ENCODE measurements around the gene ZNF329. TPM values are rescaled to one million over a fixed set of nuclear protein-coding genes. Genes with fewer than 3 reads are reported as not detected.

Gene ZNF329
- total and polyA plus RNA-seq, 9 of the 15 experiments (the other 6 are each of a cell fraction or from before 2014, with no cell fraction given): 0.21 to 3.6 (median 2.2) TPM

DNA sequence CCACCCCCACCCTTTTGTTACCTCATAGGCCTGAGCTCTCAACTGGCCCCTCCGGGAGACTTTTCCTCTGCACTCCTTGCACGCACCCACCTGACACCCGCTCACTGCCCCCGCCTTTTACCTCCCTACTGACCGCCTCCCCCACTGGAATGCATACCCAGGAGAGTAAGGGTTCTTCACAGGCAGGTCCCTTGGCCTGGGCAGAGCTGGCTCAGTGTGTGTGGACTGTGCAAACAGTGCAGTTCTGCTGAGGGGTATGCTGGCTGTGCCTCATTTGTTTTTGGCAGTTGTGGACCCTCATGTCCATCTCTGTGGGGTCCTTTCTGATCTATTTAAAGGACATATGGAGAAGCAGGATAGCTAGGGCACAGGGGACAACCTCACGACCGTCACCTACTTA lies 57.5 kb downstream of the ZNF329 start (continued):
- no peak for TF ChIP-seq ZHX1 (conservative IDR thresholded peaks at IDR 0.05; ENCODE audit: low read length)

GRCh38 chr19:58091251-58091995 lies 59.2 kb downstream of the ZNF329 start:
- ATAC-seq: no peak
- TF ChIP-seq SUPT5H (IDR thresholded peaks at IDR 0.05): no peak
- TF ChIP-seq TARDBP (IDR thresholded peaks at IDR 0.05): no peak
- TF ChIP-seq, protein P1, sequence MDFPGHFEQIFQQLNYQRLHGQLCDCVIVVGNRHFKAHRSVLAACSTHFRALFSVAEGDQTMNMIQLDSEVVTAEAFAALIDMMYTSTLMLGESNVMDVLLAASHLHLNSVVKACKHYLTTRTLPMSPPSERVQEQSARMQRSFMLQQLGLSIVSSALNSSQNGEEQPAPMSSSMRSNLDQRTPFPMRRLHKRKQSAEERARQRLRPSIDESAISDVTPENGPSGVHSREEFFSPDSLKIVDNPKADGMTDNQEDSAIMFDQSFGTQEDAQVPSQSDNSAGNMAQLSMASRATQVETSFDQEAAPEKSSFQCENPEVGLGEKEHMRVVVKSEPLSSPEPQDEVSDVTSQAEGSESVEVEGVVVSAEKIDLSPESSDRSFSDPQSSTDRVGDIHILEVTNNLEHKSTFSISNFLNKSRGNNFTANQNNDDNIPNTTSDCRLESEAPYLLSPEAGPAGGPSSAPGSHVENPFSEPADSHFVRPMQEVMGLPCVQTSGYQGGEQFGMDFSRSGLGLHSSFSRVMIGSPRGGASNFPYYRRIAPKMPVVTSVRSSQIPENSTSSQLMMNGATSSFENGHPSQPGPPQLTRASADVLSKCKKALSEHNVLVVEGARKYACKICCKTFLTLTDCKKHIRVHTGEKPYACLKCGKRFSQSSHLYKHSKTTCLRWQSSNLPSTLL (IDR thresholded peaks at IDR 0.05): no peak
- TF ChIP-seq ZHX1 (conservative IDR thresholded peaks at IDR 0.05; ENCODE audit: low read length): no peak
- no peak for TF ChIP-seq MYNN (IDR thresholded peaks at IDR 0.05)
- no peak for TF ChIP-seq MYNN (CRISPR knock-in tag; IDR thresholded peaks at IDR 0.05)
- TF ChIP-seq, protein P2, sequence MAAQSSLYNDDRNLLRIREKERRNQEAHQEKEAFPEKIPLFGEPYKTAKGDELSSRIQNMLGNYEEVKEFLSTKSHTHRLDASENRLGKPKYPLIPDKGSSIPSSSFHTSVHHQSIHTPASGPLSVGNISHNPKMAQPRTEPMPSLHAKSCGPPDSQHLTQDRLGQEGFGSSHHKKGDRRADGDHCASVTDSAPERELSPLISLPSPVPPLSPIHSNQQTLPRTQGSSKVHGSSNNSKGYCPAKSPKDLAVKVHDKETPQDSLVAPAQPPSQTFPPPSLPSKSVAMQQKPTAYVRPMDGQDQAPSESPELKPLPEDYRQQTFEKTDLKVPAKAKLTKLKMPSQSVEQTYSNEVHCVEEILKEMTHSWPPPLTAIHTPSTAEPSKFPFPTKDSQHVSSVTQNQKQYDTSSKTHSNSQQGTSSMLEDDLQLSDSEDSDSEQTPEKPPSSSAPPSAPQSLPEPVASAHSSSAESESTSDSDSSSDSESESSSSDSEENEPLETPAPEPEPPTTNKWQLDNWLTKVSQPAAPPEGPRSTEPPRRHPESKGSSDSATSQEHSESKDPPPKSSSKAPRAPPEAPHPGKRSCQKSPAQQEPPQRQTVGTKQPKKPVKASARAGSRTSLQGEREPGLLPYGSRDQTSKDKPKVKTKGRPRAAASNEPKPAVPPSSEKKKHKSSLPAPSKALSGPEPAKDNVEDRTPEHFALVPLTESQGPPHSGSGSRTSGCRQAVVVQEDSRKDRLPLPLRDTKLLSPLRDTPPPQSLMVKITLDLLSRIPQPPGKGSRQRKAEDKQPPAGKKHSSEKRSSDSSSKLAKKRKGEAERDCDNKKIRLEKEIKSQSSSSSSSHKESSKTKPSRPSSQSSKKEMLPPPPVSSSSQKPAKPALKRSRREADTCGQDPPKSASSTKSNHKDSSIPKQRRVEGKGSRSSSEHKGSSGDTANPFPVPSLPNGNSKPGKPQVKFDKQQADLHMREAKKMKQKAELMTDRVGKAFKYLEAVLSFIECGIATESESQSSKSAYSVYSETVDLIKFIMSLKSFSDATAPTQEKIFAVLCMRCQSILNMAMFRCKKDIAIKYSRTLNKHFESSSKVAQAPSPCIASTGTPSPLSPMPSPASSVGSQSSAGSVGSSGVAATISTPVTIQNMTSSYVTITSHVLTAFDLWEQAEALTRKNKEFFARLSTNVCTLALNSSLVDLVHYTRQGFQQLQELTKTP (IDR thresholded peaks at IDR 0.05; ENCODE audit: low read depth in 1 of 2, partially characterized antibody in 2 of 2): no peak

More at GRCh38 chr19:58091251-58091995, 59.2 kb downstream of the ZNF329 start:
- Histone ChIP-seq H3K9ac (ENCODE audit: insufficient read depth in 1 of 2, low read depth in 2 of 2, low read length in 2 of 2) (no peak overlapping the region), H3K36me3 (ENCODE audit: control insufficient read depth, insufficient read depth, low read length) (no peaks in the 10 kb centered on the region), H3K9me3 (replicated peaks; ENCODE audit: control insufficient read depth, insufficient read depth, low read depth, low read length) (no peaks in the 10 kb centered on the region), H3K27me3 (ENCODE audit: control insufficient read depth in 2 of 2, insufficient read depth in 2 of 2, low read length in 2 of 2) (no peaks in the 10 kb centered on the region), H4K20me1 (replicated peaks; ENCODE audit: control insufficient read depth, insufficient read depth, low read length) (no peaks in the 10 kb centered on the region), H3K27ac (ENCODE audit: extremely low read depth, low read depth, low read length) (no peak overlapping the region), H3K4me1 (replicated peaks in 1 of 2; ENCODE audit: control insufficient read depth in 2 of 2, insufficient read depth in 2 of 2, low read length in 2 of 2) (no peaks in the 10 kb centered on the region), H3K4me2 (ENCODE audit: insufficient read depth, low read length) (no peak overlapping the region), H2AFZ (ENCODE audit: low read depth, low read length) (no peak overlapping the region), H3K9me1 (ENCODE audit: control insufficient read depth, insufficient read depth, low read length) (no peaks in the 10 kb centered on the region), H3K79me2 (ENCODE audit: control insufficient read depth, insufficient read depth, low read length) (no peaks in the 10 kb centered on the region), H3K4me3 (no peak overlapping the region)
- POLR2A ChIA-PET: interaction anchor here (0.9 kb wide), 1 partner anchor 14 kb away, joined by 4 read pairs; no protein-coding TSS in a partner anchor
- CTCF ChIA-PET (ENCODE audit: low intra/inter-chr PET ratio): no interaction called here
- intact Hi-C loops (cut with micrococcal nuclease): no loop called here
- DNase-seq (ENCODE audit: extremely low read depth in 1 of 4, low spot score in 3 of 4) (no peak), FAIRE-seq (no peak)
- in situ Hi-C loops (cut with MboI): no loop called here
- BruUV-seq (replicated peaks): no TSS peak
- WGBS (ENCODE audit: insufficient coverage, low coverage, missing lambda C conversion rate): 2% methylated on average over 11 of the region's 11 CpGs

All from K562 (cell line).